ENCODE measurements around the gene CADM4. TPM values are rescaled to one million over a fixed set of nuclear protein-coding genes. Genes with fewer than 3 reads are reported as not detected.
A peak's percentile ranks its signal among the peaks of the same experiment; 100 is the strongest.

CADM4 gene
- total RNA-seq, 1 donor from 2014 or later: 52.4 TPM

- Mint-ChIP-seq H3K27ac (ENCODE audit: unreplicated experiment) (no peak overlapping the region), H3K4me1 (ENCODE audit: low read depth, unreplicated experiment) (peaks cover 7% of the 10 kb centered on the region), H3K4me3 (ENCODE audit: unreplicated experiment) (no peak overlapping the region), H3K27me3 (ENCODE audit: unreplicated experiment) (peaks cover 12% of the 10 kb centered on the region), H3K36me3 (ENCODE audit: unreplicated experiment) (peaks cover 26% of the 10 kb centered on the region), H3K9me3 (ENCODE audit: unreplicated experiment) (peaks cover 12% of the 10 kb centered on the region)
- TF ChIP-seq CTCF (IDR thresholded peaks at IDR 0.05; ENCODE audit: partially characterized antibody, unreplicated experiment): no peak
- DNase-seq: no peak
These were observed 22.7 kb downstream of the CADM4 start for GRCh38 chr19:43616954-43617353.

- Mint-ChIP-seq H3K4me3 (ENCODE audit: unreplicated experiment) (no peak overlapping the region), H3K4me1 (ENCODE audit: low read depth, unreplicated experiment) (peaks cover 7% of the 10 kb centered on the region), H3K9me3 (ENCODE audit: unreplicated experiment) (peaks cover 12% of the 10 kb centered on the region), H3K36me3 (ENCODE audit: unreplicated experiment) (peaks cover 26% of the 10 kb centered on the region), H3K27ac (ENCODE audit: unreplicated experiment) (no peak overlapping the region), H3K27me3 (ENCODE audit: unreplicated experiment) (peaks cover 12% of the 10 kb centered on the region)
- TF ChIP-seq CTCF (IDR thresholded peaks at IDR 0.05; ENCODE audit: partially characterized antibody, unreplicated experiment): no peak
- DNase-seq: no peak
These were observed 23.3 kb downstream of the CADM4 start for GRCh38 chr19:43616306-43616705.

GRCh38 chr19:43612374-43612773, 27.3 kb downstream of the CADM4 start:
- no peak overlapping the region for H3K4me3 Mint-ChIP-seq (ENCODE audit: unreplicated experiment)
- no peaks in the 10 kb centered on the region for H3K4me1 Mint-ChIP-seq (ENCODE audit: low read depth, unreplicated experiment)
- H3K9me3 Mint-ChIP-seq (ENCODE audit: unreplicated experiment): no peaks in the 10 kb centered on the region
- H3K36me3 Mint-ChIP-seq (ENCODE audit: unreplicated experiment): peaks cover 33% of the 10 kb centered on the region
- no peak for DNase-seq
- TF ChIP-seq CTCF (IDR thresholded peaks at IDR 0.05; ENCODE audit: partially characterized antibody, unreplicated experiment): no peak
- H3K27me3 Mint-ChIP-seq (ENCODE audit: unreplicated experiment): peaks cover 6% of the 10 kb centered on the region
- H3K27ac Mint-ChIP-seq (ENCODE audit: unreplicated experiment): no peak overlapping the region

- Mint-ChIP-seq H3K9me3 (ENCODE audit: unreplicated experiment) (no peaks in the 10 kb centered on the region), H3K27me3 (ENCODE audit: unreplicated experiment) (peaks cover 8% of the 10 kb centered on the region), H3K27ac (ENCODE audit: unreplicated experiment) (no peak within 1 kb of the TSS), H3K4me1 (ENCODE audit: low read depth, unreplicated experiment) (no peaks in the 10 kb centered on the region), H3K36me3 (ENCODE audit: unreplicated experiment) (peaks cover 33% of the 10 kb centered on the region), H3K4me3 (ENCODE audit: unreplicated experiment) (peak within 1 kb of the TSS; percentile 46)
- TF ChIP-seq CTCF (IDR thresholded peaks at IDR 0.05; ENCODE audit: partially characterized antibody, unreplicated experiment): no peak
- DNase-seq: no peak
These were observed 27.9 kb downstream of the CADM4 start, which contains the start of gene SRRM5 for GRCh38 chr19:43611788-43612187. Gene SRRM5 (plus strand): TSS chr19:43612088. CDS start chr19:43612122, 34 bp downstream.

- TF ChIP-seq CTCF (IDR thresholded peaks at IDR 0.05; ENCODE audit: partially characterized antibody, unreplicated experiment): no peak
- H3K27ac Mint-ChIP-seq (ENCODE audit: unreplicated experiment): no peak overlapping the region
- H3K36me3 Mint-ChIP-seq (ENCODE audit: unreplicated experiment): peaks cover 33% of the 10 kb centered on the region
- H3K9me3 Mint-ChIP-seq (ENCODE audit: unreplicated experiment): no peaks in the 10 kb centered on the region
- peaks cover 9% of the 10 kb centered on the region for H3K27me3 Mint-ChIP-seq (ENCODE audit: unreplicated experiment)
- no peak for DNase-seq
- no peak overlapping the region for H3K4me3 Mint-ChIP-seq (ENCODE audit: unreplicated experiment)
- no peaks in the 10 kb centered on the region for H3K4me1 Mint-ChIP-seq (ENCODE audit: low read depth, unreplicated experiment)
These were observed 29.2 kb downstream of the CADM4 start for GRCh38 chr19:43610493-43610892.
